PFSK-1 (cell line): ENCODE measurements around the gene MAN1C1.

Experiments used
- FOXP2 ChIP-seq: optimal IDR thresholded peaks from 2 replicates; pipeline ENCODE3; 2011; ENCODE audit warnings: borderline replicate concordance, control low read depth, inconsistent platforms; ENCODE audit not compliant: insufficient read depth; ENCODE audit errors: extremely low read length, extremely low read depth
- POLR2AphosphoS5 ChIP-seq: IDR thresholded peaks from 2 replicates; pipeline ENCODE4 v1.6.1; 2012; ENCODE audit warnings: low read depth, mild to moderate bottlenecking, control low read depth, low read length, moderate library complexity
- SIN3A ChIP-seq: IDR thresholded peaks from 2 replicates; pipeline ENCODE4 v1.6.1; 2012; ENCODE audit warnings: mild to moderate bottlenecking, low read length, moderate library complexity, borderline replicate concordance; ENCODE audit not compliant: insufficient read depth
- TAF1 ChIP-seq: IDR thresholded peaks from 2 replicates; pipeline ENCODE4 v1.6.1; 2012; ENCODE audit warnings: low read length, control low read depth, borderline replicate concordance; ENCODE audit not compliant: insufficient read depth
- TF ChIP-seq, protein P1 (sequence below), 2 experiments: IDR thresholded peaks; 2 replicates each; pipeline versions ENCODE4 v1.6.1 to v1.8.0; 2011 to 2012; ENCODE audit warnings: low read depth in 2 of 2, low read length in 2 of 2, control low read depth in 1 of 2, inconsistent platforms in 1 of 2, mild to moderate bottlenecking in 1 of 2, moderate library complexity in 1 of 2; ENCODE audit not compliant: insufficient read depth in 1 of 2

Gene MAN1C1

DNA sequence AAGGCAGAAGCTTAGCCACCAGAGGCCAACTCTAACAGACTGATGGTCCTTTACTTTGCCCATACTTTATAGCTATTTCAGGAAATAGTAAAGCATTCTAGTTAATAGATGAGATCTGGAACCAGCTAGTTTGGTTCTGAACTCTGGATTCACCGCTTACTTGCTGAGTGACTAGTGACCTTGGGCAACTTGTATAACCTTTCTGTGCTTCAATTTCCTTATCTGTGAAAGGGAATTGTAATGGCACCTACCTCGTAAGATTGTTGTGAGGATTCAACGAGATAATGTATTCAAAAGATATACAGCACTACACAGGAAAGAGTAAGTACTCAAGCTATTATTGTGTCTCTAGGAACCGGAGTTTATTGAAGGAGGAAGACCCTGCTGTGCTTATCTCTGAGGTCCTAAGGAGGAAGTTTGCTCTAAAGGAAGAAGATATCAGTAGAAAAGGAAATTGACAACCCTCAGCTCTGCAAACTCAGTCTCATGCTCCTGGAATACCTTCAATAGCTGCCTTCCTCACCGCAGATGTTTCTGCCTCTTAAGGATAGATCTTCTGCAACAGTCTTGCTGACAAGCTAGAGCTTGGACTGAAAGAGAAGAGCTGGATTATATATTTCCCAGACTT, 215.1 kb downstream of the MAN1C1 start:
- TF ChIP-seq SIN3A (no peak), POLR2AphosphoS5 (no peak), FOXP2 (no peak), TAF1 (no peak)
- TF ChIP-seq, protein P1, sequence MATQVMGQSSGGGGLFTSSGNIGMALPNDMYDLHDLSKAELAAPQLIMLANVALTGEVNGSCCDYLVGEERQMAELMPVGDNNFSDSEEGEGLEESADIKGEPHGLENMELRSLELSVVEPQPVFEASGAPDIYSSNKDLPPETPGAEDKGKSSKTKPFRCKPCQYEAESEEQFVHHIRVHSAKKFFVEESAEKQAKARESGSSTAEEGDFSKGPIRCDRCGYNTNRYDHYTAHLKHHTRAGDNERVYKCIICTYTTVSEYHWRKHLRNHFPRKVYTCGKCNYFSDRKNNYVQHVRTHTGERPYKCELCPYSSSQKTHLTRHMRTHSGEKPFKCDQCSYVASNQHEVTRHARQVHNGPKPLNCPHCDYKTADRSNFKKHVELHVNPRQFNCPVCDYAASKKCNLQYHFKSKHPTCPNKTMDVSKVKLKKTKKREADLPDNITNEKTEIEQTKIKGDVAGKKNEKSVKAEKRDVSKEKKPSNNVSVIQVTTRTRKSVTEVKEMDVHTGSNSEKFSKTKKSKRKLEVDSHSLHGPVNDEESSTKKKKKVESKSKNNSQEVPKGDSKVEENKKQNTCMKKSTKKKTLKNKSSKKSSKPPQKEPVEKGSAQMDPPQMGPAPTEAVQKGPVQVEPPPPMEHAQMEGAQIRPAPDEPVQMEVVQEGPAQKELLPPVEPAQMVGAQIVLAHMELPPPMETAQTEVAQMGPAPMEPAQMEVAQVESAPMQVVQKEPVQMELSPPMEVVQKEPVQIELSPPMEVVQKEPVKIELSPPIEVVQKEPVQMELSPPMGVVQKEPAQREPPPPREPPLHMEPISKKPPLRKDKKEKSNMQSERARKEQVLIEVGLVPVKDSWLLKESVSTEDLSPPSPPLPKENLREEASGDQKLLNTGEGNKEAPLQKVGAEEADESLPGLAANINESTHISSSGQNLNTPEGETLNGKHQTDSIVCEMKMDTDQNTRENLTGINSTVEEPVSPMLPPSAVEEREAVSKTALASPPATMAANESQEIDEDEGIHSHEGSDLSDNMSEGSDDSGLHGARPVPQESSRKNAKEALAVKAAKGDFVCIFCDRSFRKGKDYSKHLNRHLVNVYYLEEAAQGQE (IDR thresholded peaks at IDR 0.05; ENCODE audit: insufficient read depth in 1 of 2, low read depth in 2 of 2, low read length in 2 of 2) = no peak

DNA sequence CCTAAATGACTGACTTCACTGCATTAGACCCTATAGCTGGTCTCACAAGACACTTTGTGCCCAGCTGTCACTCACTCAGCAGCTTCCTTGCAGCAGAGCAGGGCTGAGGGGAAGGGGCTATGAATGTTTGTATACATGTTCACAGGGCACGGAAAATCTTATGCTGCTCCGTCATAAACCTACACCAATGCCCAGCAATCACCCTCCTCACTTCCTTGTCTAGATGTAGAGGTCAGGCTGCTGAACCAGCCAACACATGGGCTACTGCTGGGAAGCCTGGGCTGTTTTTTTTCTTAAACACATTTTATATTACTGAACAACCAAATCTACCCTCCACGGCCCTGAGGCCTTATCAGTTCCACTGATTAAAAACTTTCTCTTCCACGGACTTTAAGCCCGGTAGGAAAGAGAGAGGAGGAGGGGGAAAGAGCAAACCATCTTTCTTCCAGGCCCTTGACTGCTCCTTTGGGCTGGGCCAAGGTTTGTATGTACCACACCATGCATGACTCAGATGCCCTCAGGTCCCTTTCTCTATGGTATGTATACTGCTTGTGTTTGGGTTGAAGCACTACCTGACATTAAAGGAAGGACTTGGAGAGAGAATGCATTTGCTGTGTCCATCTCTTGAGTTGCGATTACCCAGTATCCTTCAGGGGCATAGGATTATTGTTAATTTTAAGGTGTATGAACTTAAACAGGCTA, 215.9 kb downstream of the MAN1C1 start:
- TF ChIP-seq SIN3A (no peak), FOXP2 (no peak), POLR2AphosphoS5 (no peak), TAF1 (no peak)
- TF ChIP-seq, protein P1 (IDR thresholded peaks at IDR 0.05; ENCODE audit: insufficient read depth in 1 of 2, low read depth in 2 of 2, low read length in 2 of 2) = no peak

DNA sequence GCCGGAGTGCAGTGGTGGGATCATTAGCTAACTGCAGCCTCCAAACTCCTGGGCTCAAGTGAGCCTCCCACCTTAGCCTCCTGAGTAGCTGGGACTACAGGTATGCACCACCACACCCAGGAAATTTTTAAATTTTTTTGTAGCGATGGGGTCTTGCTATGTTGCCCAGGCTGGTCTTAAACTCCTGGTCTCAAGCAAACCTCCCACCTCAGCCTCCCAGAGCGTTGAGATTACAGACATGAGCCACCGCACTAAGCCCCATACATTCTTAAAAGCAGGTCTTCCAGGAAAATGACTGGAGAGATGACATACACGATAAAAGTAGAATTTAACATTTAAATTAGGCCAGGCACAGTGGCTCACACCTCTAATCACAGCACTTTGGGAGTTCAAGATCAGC, 216.6 kb downstream of the MAN1C1 start:
- TF ChIP-seq SIN3A (no peak), TAF1 (no peak), FOXP2 (no peak), POLR2AphosphoS5 (no peak)
- TF ChIP-seq, protein P1 (IDR thresholded peaks at IDR 0.05; ENCODE audit: insufficient read depth in 1 of 2, low read depth in 2 of 2, low read length in 2 of 2) = no peak
